ENCODE results near the gene DHX32.

The DHX32 gene

GRCh38 chr10:125846894-125847293, 34.2 kb downstream of the DHX32 start:
- DNase-seq = no peak

GRCh38 chr10:125845617-125846016, 35.5 kb downstream of the DHX32 start:
- no peak for DNase-seq

GRCh38 chr10:125844751-125845221, 36.3 kb downstream of the DHX32 start:
- no peak for DNase-seq

- no peak for DNase-seq
Observed at GRCh38 chr10:125843603-125844329, 37.3 kb downstream of the DHX32 start.

- no peak for DNase-seq
Observed at GRCh38 chr10:125840955-125841354, 40.1 kb downstream of the DHX32 start.

GRCh38 chr10:125840406-125840805, 40.7 kb downstream of the DHX32 start:
- DNase-seq = no peak

- no peak for DNase-seq
Observed at GRCh38 chr10:125838802-125839575, 42.1 kb downstream of the DHX32 start.

- no peak for DNase-seq
Observed at GRCh38 chr10:125836746-125837145, 44.3 kb downstream of the DHX32 start.

GRCh38 chr10:125828311-125828710, 52.8 kb downstream of the DHX32 start:
- no peak for DNase-seq

- DNase-seq = no peak
Observed at GRCh38 chr10:125827133-125827532, 54.0 kb downstream of the DHX32 start.

- no peak for DNase-seq
Observed at GRCh38 chr10:125824736-125825135, 56.4 kb downstream of the DHX32 start.

- no peak for DNase-seq
Observed at GRCh38 chr10:125823663-125824251, 57.3 kb downstream of the DHX32 start.

- peak; percentile 82 to 89 for DNase-seq
Observed at GRCh38 chr10:125822878-125823662, 58.0 kb downstream of the DHX32 start, which contains the start of the genes BCCIP and UROS. Gene BCCIP (plus strand): TSS chr10:125823546. CDS start chr10:125823558, 12 bp downstream. Gene UROS (minus strand): TSS chr10:125823258. CDS start chr10:125816499, 6,759 bp downstream.

- no peak for DNase-seq
Observed at GRCh38 chr10:125820701-125821100, 60.4 kb downstream of the DHX32 start.

- no peak for DNase-seq
Observed at GRCh38 chr10:125817337-125817946, 63.6 kb downstream of the DHX32 start.

GRCh38 chr10:125816548-125816947, 64.5 kb downstream of the DHX32 start:
- no peak for DNase-seq

- DNase-seq = no peak
Observed at GRCh38 chr10:125815764-125816163, 65.3 kb downstream of the DHX32 start.

- DNase-seq = no peak
Observed at GRCh38 chr10:125812128-125812750, 68.9 kb downstream of the DHX32 start.

- no peak for DNase-seq
Observed at GRCh38 chr10:125811251-125811650, 69.8 kb downstream of the DHX32 start.

- DNase-seq = no peak
Observed at GRCh38 chr10:125808047-125808446, 73.0 kb downstream of the DHX32 start.

- DNase-seq = no peak
Observed at GRCh38 chr10:125802739-125803138, 78.4 kb downstream of the DHX32 start.

GRCh38 chr10:125802131-125802530, 79.0 kb downstream of the DHX32 start:
- DNase-seq = no peak
